Vagina (tissue), 2 donors: ENCODE results near the gene FAF1.

Source experiments
- CTCF ChIP-seq, 3 experiments: fragments of 450-650 bp in 2 of 3; fragments of 200-600 bp in 1 of 3; sonication (generic) in 1 of 3; IDR thresholded peaks; one replicate each; pipeline ENCODE4 v1.5.1; 2017 to 2019; ENCODE audit warnings: antibody characterized with exemption in 3 of 3, mild to moderate bottlenecking in 2 of 3, moderate library complexity in 2 of 3
- POLR2AphosphoS5 ChIP-seq, 2 donors: sonication (generic); formaldehyde crosslinking; IDR thresholded peaks; one replicate each; pipeline ENCODE4 v1.9.0; 2017; ENCODE audit warnings: antibody characterized with exemption in 2 of 2, mild to moderate bottlenecking in 2 of 2, low read depth in 1 of 2; ENCODE audit not compliant: insufficient read depth in 1 of 2

- TF ChIP-seq CTCF (IDR thresholded peaks at IDR 0.05) (no peak), POLR2AphosphoS5 (IDR thresholded peaks at IDR 0.05; ENCODE audit: insufficient read depth in 1 of 2, low read depth in 1 of 2) (peak in 1 of 2 donors; percentile 8)
Measured at GRCh38 chr1:50487725-50488124, 472.3 kb downstream of the FAF1 start.
